Measurements from ENCODE around the gene S100A3.

- TF ChIP-seq EP300 (IDR thresholded peaks at IDR 0.05), result no peak
- TF ChIP-seq CTCF (IDR thresholded peaks at IDR 0.05), result no peak
- no peak for TF ChIP-seq POLR2A (IDR thresholded peaks at IDR 0.05)
These were observed 5.3 kb downstream of the S100A3 start for GRCh38 chr1:153543736-153544135.
